Stimulated activated CD8-positive, alpha-beta memory T cell treated with anti-CD3 and anti-CD28 coated beads, Interleukin-7, amount 100 ng/mL, for 24 hours (primary cell): ENCODE data around the gene NELL2.
"Not testable (repeated sequence)": the region's sequence is repeated elsewhere in the genome, so short reads cannot be mapped to it uniquely, and the experiment has no call there.

ENCODE experiments used
- DNase-seq: peaks from one replicate; pipeline ENCODE4 v3.0.0-alpha.2; 2020; ENCODE audit warnings: low read depth

The NELL2 gene

GRCh38 chr12:44694017-44694416 is 182.1 kb downstream of the NELL2 start:
- no peak for DNase-seq

- DNase-seq, result no peak
Observed at GRCh38 chr12:44689587-44689986, 186.5 kb downstream of the NELL2 start.

GRCh38 chr12:44686821-44687432 is 189.2 kb downstream of the NELL2 start:
- DNase-seq, result not testable (repeated sequence)

GRCh38 chr12:44677724-44678123 is 198.4 kb downstream of the NELL2 start:
- DNase-seq, result no peak

GRCh38 chr12:44674875-44675274 is 201.2 kb downstream of the NELL2 start:
- no peak for DNase-seq

- DNase-seq, result no peak
Observed at GRCh38 chr12:44673811-44674210, 202.3 kb downstream of the NELL2 start.

- DNase-seq, result no peak
Observed at GRCh38 chr12:44672042-44672441, 204.1 kb downstream of the NELL2 start.

GRCh38 chr12:44668443-44668842 is 207.7 kb downstream of the NELL2 start:
- no peak for DNase-seq

GRCh38 chr12:44667461-44667860 is 208.7 kb downstream of the NELL2 start:
- no peak for DNase-seq

- no peak for DNase-seq
Observed at GRCh38 chr12:44663291-44663690, 212.8 kb downstream of the NELL2 start.

GRCh38 chr12:44655846-44656245 is 220.3 kb downstream of the NELL2 start:
- no peak for DNase-seq

GRCh38 chr12:44654646-44655639 is 221.2 kb downstream of the NELL2 start:
- DNase-seq, result no peak

GRCh38 chr12:44653861-44654527 is 222.1 kb downstream of the NELL2 start:
- DNase-seq, result no peak

GRCh38 chr12:44649693-44650092 is 226.4 kb downstream of the NELL2 start:
- no peak for DNase-seq

- no peak for DNase-seq
Observed at GRCh38 chr12:44647917-44648690, 228.0 kb downstream of the NELL2 start.

GRCh38 chr12:44640427-44641190 is 235.5 kb downstream of the NELL2 start:
- DNase-seq, result no peak

GRCh38 chr12:44637875-44638274 is 238.2 kb downstream of the NELL2 start:
- no peak for DNase-seq

GRCh38 chr12:44628180-44628579 is 247.9 kb downstream of the NELL2 start:
- DNase-seq, result no peak

GRCh38 chr12:44627387-44628166 is 248.5 kb downstream of the NELL2 start:
- no peak for DNase-seq

GRCh38 chr12:44626883-44627282 is 249.2 kb downstream of the NELL2 start:
- no peak for DNase-seq
